CD4-positive, alpha-beta T cell treated with Interleukin-2 at 100 ng/mL for 4 hours (primary cell): ENCODE measurements around the gene CHN1.

Source experiments
- DNase-seq: peaks from one replicate; pipeline ENCODE4 v3.0.0-alpha.2; 2020; ENCODE audit warnings: low spot score

The CHN1 gene

DNA sequence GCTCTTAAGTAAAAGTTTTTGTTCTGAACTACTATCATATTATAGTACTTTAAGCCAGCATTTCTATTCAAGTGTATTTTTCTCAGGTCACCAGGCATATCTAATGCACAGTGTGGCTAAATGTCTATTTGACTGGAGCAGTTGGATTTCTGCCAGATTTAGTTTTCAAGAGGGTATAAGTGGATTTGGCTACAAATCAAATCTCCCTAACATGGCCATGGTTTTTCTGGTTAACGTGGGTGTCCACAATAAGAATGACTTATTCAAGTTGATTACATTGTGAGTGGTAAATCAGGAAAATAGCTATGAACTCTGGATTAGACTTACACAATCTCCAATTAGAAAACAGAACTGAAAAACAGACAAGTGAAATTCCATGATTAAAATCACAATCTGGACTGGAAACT is 5.7 kb upstream of the CHN1 start:
- no peak for DNase-seq

DNA sequence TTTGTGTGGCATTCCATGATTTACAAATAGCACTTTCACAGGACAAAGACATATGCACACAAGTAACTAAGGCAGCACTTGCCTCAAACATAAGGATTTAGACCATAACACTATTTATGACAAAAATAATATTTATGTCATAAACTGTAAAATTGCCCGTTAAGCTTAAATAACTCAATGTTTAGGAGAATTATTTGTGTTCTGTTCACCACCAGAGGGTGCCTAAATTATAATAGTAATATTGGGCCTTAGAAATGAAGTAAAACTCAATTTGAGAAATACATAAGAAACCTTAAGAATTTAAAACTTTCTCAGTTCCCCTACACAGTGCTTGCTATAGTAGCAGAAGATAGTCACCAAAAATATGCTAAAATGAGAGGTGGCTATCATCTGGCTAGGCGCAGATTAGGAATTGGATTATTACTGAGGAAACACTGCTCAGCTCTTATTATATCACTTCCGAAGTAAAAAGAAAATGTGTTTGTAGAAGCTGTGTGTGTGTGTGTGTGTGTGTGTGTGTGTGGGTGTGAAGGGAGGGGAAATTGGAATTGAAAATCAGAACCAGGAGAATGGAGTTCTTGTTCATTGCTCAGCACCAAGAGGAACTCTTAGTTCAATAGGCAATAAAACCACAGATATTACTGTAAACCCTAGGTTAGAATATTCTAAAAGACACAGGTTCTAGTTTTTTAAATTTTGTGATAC is 4.9 kb upstream of the CHN1 start:
- no peak for DNase-seq

DNA sequence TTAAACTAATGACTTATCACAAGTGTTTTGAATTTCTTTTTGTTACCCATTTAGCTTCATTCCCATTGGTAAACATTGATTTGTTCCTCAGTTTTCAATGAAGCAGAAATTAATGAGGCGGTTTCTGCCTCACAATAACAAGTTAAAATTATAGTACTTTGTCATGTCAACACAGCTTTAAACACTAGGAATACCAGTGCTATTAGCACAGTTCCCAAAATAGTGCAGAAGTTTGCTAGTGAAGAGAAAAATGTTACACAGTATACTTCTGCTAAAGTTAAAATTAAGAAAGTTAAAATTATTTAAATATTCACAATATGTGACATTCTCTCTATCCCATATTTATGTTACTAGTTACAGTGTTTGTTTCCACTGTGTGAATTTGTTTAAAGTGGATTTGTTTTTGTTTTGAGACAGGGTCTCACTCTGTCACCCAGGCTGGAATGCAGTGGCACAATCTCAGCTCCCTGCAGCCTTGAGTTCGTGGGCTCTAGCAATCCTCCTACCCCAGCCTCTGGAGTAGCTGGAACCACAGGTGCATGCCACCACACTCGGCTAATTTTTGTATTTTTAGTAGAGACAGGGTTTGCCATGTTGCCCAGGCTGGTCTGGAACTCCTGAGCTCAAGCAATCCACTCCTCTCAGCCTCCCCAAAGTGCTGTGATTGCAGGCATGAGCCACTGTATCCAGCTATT is 3.8 kb upstream of the CHN1 start:
- no peak for DNase-seq

DNA sequence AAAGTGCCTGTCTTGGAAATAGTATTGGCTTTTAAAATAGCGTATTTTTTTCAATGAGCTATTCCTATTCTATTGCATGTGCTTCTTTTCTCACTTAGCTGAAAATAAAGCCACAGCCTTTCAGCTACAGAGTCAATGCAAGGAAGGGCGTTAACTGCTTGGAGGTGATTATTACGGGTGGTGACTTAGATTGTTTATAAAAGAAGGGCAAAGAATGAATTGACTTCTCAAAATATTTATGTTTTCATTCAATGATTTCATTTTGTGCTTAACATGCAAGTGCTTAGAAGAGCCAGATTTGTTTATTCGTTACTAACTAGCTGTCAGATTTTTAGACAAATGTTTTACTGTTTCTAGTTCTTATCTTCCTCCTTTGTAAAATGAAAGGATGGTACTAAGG is 2.8 kb upstream of the CHN1 start:
- no peak for DNase-seq

DNA sequence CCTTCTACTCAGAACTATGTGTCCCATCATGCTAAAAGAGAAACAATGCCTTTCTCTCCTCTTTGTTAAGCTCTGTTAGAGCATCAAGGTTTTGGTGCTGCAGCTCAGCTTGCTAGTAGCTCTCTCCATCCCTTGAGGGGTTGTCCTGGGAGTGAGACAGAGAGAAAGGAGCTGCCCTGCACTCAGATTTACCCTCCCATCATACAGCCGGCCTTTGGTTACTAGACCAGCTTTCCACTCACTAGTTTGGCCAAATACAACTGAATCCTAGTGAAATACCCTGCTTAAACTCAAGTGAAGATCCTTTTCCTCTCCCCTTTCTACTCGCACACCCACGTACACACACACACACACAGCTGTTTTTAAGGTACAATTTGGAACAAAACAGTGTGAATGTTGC is 2.3 kb upstream of the CHN1 start:
- no peak for DNase-seq

DNA sequence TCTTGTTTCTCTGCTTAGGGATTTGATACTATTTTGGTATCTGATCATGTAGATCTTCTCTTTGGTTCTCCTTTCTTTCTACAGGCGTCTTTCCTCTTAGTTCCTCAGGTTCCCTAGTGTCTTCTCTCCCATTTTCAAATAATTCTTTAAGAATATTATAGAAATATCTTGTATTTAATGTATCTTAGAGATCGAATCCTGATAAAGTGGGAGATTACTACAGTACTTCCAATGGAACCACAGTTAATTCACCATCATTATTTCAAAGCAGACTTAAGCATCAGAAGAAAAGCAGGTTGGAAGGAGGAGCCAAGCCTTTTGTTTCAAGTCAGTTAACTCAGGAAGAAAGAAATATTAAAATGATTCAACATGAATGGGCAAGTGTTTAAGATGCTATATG is 1.1 kb upstream of the CHN1 start:
- no peak for DNase-seq

DNA sequence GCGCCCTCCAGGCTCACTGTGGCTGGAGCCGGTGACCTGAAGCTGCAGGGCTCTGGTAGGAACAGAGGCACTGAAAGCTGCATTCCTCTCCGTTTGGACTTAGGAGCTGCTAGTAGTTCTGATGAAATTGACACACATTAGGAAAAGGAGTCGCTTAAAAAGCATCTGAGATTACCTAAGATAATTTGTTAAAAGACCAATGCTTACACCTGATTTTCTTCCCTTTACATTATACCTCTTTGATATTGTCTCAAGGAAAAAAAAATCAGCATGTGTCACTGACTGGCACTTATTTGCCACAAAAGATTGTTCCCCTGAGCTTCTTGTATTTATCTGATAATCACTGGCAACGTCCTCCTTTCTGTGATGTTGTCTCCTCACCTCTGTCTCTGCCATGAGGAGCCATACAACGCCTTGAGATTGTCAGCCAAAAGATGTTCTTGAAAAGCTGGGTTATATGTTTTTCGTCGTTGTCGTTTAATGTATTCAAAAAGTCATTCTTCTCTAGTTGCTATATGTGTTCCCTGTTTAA is 618 bp upstream of the CHN1 start:
- DNase-seq = no peak

DNA sequence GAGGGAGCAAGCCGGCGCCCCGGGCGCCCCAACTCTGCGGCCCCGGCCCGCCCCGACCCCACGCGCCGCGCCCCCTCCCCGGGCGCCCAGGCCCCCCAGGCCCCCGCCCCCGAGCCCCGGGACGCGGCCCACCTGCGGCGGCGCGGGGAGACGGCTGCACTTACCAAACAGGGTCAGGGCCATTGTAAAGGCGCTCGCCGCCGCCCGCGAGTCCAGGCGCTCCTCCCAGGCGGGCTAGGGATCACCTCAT is 526 bp downstream of the CHN1 start:
- no peak for DNase-seq

DNA sequence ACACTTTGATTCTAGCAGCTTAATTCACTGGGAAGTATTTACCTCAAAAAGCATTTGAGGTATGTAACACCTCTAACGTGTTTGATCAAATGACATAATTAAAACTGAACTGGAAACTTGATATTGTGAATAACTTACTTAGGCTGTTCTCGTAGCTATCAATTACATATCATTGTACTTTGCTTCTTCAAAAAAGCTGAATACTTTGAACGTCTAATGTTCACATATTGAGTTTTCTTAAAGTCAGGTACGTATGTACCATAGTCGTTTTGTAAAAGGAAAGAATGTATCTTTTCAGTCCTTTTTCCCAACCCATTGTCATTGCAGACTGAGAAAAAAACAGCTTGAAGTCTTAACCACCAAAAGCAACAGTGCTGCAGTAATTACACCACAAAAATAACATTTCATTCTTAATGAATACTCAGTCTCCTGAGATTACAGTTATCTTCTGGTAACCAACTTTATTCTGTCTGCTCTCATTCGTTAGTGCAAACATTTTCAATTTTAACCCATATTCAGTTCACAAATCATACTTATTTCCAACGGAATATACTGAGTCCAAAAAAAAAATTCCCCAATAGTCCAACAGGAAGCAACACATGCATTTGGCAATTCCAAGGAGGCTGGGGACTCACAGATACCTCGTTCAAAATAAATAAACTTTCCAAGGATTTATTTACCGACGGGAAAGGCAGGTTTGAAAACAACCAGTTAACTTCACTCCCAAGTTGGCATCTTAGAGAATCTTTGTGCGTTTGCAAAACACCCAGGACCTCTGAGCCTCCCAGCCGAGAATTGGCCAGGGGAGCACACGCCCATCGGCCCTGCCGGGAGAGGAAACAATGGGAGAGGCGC is 1.1 kb downstream of the CHN1 start:
- DNase-seq = no peak

DNA sequence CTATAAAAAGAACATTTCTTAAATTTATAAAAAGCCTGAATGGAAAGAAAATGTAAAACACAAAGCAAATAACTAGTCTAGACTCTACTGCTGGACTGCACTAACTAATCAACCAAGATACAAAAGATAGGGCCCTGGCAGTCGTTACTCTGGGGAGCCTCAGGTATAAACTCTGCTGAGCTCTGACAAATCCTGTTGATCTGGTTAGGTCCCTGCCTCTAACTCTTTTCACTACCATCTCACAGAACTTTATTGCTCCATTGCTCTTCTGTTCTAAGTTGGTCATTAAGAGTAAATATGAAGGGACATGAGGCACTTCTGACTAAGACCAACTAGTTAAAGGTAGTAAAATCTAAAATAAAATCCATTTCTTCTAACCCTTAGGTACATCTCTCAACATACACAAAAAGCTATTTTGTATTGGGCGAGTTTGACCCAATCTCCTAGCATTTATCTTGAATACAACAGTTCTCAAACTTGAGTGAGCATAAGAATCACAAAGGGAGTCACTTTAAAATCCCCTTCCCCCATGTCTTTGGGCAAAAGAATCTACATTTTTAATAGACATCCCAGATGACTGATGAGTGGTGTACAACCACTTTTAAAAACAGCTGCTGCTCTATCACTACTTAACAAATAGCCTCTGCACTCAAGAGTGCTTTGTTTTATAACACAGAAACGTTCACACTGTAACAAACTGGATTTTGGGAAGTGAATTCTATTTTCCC is 2.5 kb downstream of the CHN1 start:
- no peak for DNase-seq

DNA sequence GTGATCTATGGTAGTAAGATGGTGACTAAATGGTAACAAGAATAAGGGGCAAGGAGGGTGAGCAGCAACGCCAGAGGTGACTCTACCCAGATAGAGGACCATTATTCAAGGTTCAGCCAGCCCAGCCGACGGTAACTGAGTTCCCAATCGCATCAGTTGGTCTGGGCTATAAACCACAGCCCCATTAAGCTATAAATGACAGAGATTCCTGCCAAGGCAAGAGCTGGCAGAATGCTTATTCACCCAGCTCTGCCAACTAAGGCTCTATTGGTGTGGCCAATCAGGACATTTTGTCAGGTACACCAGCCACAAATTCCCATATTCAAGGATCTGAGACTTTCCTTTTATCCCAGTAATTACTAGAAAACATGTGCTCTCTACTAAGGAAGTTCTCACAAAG is 3.6 kb downstream of the CHN1 start:
- DNase-seq = no peak

DNA sequence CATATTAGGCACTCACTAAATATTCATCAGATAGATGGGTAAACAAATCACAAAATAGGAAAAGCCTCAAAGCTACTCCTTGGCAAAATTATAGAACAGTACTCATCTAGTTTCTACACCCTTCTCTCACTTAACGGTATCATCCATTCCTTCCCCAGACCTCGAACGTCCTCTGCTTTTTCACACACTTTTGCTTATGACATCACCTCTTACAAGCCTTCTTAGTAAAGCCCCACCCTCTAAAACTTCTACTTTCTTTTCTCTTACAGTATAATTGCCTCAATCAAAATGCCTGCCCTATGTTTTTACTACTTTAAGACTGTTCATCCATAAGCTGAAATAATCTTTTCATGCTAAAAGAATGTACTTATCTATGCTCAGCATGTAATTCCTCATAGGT is 8.1 kb downstream of the CHN1 start:
- DNase-seq = no peak

DNA sequence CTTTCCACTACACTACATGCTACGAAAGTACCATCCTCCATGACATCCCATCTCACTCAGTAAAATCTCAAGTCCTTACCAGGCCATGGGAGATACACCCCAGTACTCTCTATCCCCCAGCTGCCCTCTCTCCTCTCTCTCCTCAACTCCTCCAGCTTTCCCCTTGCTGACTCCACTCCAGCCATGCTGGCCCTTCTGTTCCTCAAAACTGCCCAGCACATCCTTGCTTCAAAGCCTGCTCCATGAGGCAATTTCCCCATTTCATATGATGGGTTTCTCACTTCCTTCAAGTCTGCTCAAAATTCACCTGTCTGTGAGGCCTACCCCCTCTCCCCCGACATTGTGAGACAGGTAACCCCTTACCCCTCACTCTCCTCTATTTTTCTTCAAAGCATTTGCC is 8.6 kb downstream of the CHN1 start:
- no peak for DNase-seq

DNA sequence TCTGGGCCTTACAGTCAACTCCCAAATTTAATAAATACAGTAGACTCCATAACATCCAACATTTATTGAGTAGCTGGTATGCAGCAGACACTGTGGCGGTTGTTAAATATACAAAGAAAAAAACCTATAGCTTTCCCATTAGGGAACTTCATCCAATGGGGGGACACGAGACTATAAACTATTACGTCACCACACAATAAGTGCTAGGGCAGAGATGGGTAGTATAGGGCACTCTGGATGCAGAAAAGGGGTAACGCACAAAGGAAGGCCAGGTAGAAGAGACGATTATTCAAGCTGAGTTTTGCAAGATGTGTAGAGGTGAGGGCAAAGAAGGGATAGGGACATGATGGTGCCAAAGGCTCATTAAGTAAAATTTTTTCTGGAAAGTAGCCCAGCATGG is 10.8 kb downstream of the CHN1 start:
- DNase-seq = no peak

DNA sequence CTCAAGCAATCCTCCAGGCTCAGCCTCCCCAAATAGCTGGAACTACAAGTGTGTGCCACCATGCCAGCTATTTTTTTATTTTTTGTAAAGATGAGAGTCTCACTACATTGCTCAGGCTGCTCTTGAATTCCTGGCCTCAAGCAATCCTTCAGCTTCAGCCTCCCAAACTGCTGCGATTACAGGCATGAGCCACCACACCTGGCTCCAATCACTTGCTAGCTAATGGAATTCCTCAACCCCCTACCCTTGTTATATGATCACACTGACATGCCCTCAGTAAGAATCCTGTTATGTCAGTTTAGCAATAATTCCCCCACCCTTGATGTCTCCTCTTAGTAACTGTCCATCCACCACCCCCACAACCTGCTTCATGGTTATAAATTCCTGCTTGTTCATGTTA is 12.3 kb downstream of the CHN1 start:
- DNase-seq = no peak

DNA sequence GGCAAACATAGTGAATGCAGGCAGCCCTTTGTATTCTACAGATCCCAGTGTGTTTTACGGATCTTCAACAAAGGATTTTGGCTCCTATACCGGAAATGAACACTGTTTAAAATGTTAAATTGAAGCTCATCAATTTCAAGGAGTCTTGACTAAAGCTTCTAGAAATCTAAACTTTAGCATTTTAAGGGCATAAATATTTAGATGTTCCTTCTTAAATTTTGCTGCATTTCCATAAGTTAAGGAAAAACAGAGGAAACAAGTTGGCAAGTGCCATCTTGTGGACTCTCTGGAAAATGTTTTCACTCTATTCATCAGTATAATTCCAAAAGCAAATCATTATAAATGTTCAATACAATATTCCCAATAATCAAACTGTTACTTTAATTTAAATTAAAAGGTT is 19.6 kb downstream of the CHN1 start:
- no peak for DNase-seq

DNA sequence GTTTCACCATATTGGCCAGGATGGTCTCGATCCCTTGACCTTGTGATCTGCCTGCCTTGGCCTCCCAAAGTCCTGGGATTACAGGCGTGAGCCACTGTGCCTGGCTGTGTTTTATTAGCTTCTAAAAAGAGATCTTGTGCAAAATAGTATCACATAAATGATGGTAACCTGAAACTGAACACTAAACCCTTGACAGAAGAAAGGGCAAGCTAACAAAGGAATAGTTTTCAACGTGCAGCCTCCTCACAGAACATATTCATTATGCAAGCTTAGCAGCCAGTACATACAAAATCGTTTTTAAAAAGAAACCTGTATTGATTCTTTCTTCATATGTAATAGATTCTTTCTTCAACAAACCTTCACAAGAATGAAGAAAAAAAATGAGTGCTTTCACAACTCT is 20.6 kb downstream of the CHN1 start:
- DNase-seq = no peak

DNA sequence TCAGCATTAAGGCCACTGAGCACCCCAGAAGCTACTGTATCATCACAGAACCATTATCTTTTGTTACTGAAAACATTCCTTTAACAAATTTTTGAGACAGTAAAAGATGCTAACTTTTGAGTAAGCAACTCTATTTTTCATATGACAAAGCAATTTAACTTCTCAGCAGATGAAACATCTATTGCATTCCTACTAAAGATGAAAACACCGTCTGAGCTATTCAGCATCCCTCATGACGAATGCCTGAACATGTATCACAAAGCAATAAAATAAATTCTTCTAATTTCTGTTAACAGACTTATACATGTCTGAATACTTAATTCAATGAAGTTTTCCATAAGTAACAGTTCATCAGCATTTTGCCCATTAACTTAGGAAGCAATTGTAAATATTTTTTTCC is 23.9 kb downstream of the CHN1 start:
- no peak for DNase-seq

DNA sequence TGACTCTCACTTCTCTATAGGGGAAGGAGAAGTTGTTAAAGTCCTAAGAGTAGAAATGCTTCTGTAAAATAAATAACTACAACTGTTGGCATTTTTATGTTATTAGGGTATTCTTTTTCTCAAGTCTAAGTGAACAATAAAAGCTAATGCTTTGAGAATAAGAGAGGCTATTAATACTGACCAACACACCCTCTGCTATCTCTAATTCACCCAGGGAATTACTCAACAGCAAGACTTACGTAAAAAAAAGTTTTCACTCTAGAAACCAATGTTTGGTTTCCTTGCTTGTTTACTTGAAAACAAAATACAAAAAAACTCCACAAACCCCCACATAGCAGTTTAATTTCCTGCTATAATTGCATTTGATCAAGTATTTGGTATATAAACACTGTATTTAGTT is 25.2 kb downstream of the CHN1 start:
- no peak for DNase-seq

DNA sequence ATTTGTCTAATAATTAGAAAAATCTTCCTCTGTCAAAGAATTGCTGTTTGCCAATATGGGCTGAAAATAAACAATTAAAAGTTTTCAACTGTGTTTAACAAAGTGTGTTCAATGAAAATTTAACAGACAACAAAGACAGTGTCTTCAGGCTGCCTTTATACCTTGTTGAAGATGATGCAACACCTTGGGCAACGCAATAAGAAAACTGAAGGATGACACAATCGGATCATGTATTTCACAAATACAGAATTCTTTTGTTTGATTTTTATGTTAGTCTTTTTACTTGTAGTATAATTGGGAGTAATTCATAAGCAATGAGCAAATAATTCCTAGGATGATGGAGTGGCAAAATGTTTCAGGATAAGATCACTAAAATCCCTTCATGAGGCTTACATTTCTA is 27.8 kb downstream of the CHN1 start:
- DNase-seq = no peak

DNA sequence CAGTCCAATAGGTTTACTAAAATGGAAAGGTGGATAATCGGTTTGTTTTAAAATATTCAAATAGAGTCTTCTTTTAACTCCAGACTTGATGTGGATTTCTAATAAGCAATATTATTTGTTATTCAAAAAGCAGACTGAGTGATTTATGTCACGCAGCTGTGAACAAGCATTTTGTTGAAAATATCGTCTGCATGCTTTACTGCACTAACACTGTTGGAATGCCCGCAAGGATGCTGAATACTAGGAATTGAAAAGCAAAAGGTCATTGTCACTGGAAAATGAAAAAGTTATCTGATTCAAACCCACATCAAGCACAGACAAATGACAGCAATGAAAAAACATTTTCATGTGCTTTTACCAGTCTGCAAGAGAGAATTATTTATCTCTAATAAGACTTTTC is 31.1 kb downstream of the CHN1 start:
- no peak for DNase-seq

DNA sequence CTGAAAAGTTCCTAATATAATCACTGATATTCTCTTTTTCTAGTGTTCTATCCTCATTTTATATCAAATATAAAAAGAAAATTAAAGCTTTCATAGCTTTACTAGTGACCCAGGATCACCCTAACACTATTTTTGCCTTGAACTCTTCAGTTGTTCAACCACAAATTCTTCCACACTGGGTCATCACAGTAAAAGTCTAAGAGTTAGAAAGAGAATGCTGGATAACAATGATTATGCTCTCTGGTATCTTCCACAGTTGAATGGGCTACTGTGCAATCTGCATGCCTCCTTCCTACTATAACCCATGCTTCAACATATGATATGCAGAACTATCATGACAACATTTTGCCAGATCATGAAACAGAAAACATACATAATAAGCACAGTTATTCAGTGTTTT is 32.3 kb downstream of the CHN1 start:
- DNase-seq = no peak
